MG63 (cell line): ENCODE measurements around the gene C14orf180. TPM values are rescaled to one million over a fixed set of nuclear protein-coding genes. Genes with fewer than 3 reads are reported as not detected.

Experiments used
- DNase-seq: peaks from one replicate; pipeline ENCODE4 v3.0.0-alpha.2; 2020
- H3K27me3 ChIP-seq: fragments of 250-450 bp; sonication (Bioruptor Pico); 2 replicates; pipeline ENCODE4 v1.5.1; 2020; ENCODE audit warnings: mild to moderate bottlenecking, moderate library complexity
- H3K36me3 ChIP-seq: fragments of 250-450 bp; sonication (Bioruptor Pico); 2 replicates; pipeline ENCODE4 v1.5.1; 2020; ENCODE audit warnings: mild to moderate bottlenecking, moderate library complexity
- H3K4me3 ChIP-seq: fragments of 250-450 bp; sonication (Bioruptor Pico); 2 replicates; pipeline ENCODE4 v1.5.1; 2020; ENCODE audit warnings: mild to moderate bottlenecking, moderate library complexity
- H3K9me3 ChIP-seq: fragments of 250-450 bp; sonication (Bioruptor Pico); 2 replicates; pipeline ENCODE4 v1.5.1; 2020; ENCODE audit warnings: mild to moderate bottlenecking, moderate library complexity
- total RNA-seq: library from RNA; depleted of rRNA; stranded (reverse); fragments of >200 nt; shearing (Covaris generic); gene quantifications from 2 replicates; pipeline ENCODE4 v1.2.3, GENCODE V29; 2014; ENCODE audit warnings: low replicate concordance

C14orf180 gene
- total RNA-seq, 1 experiment from 2014 or later = not detected

- Histone ChIP-seq H3K27me3 (peaks cover 5% of the 10 kb centered on the region; the same call in 1 of the 2 replicates), H3K9me3 (no peaks in the 10 kb centered on the region), H3K4me3 (no peak overlapping the region), H3K36me3 (no peaks in the 10 kb centered on the region)
- no peak for DNase-seq
Measured at GRCh38 chr14:104547998-104548700, 31.4 kb upstream of the C14orf180 start.

GRCh38 chr14:104548802-104549535 is 30.6 kb upstream of the C14orf180 start:
- DNase-seq = no peak

GRCh38 chr14:104549536-104550339 is 29.8 kb upstream of the C14orf180 start:
- no peak for DNase-seq
- H3K27me3 ChIP-seq = peaks cover 5% of the 10 kb centered on the region; the same call in 1 of the 2 replicates
- H3K4me3 ChIP-seq = no peak overlapping the region
- no peaks in the 10 kb centered on the region for H3K9me3 ChIP-seq
- no peaks in the 10 kb centered on the region for H3K36me3 ChIP-seq

More at GRCh38 chr14:104548802-104549535, 30.6 kb upstream of the C14orf180 start:
- Histone ChIP-seq H3K36me3 (no peaks in the 10 kb centered on the region), H3K27me3 (peaks cover 5% of the 10 kb centered on the region; the same call in 1 of the 2 replicates), H3K4me3 (no peak overlapping the region), H3K9me3 (no peaks in the 10 kb centered on the region)

- Histone ChIP-seq H3K27me3 (peaks cover 2% of the 10 kb centered on the region; the same call in 1 of the 2 replicates), H3K9me3 (no peaks in the 10 kb centered on the region), H3K36me3 (no peaks in the 10 kb centered on the region), H3K4me3 (no peak overlapping the region)
- DNase-seq = no peak
Measured at GRCh38 chr14:104550340-104550860, 29.2 kb upstream of the C14orf180 start.

- Histone ChIP-seq H3K27me3 (no peaks in the 10 kb centered on the region), H3K9me3 (no peaks in the 10 kb centered on the region), H3K36me3 (no peaks in the 10 kb centered on the region), H3K4me3 (no peak overlapping the region)
- DNase-seq = no peak
Measured at GRCh38 chr14:104550861-104551728, 28.5 kb upstream of the C14orf180 start.

GRCh38 chr14:104551851-104552737 is 27.5 kb upstream of the C14orf180 start:
- DNase-seq = no peak
- no peaks in the 10 kb centered on the region for H3K9me3 ChIP-seq
- no peaks in the 10 kb centered on the region for H3K27me3 ChIP-seq
- no peaks in the 10 kb centered on the region for H3K36me3 ChIP-seq
- no peak overlapping the region for H3K4me3 ChIP-seq

- no peak overlapping the region for H3K4me3 ChIP-seq
- no peaks in the 10 kb centered on the region for H3K27me3 ChIP-seq
- H3K36me3 ChIP-seq = no peaks in the 10 kb centered on the region
- H3K9me3 ChIP-seq = no peaks in the 10 kb centered on the region
- DNase-seq = no peak
Measured at GRCh38 chr14:104552738-104553125, 26.8 kb upstream of the C14orf180 start.

- no peak for DNase-seq
- Histone ChIP-seq H3K4me3 (no peak overlapping the region), H3K27me3 (no peaks in the 10 kb centered on the region), H3K9me3 (no peaks in the 10 kb centered on the region), H3K36me3 (no peaks in the 10 kb centered on the region)
Measured at GRCh38 chr14:104553166-104554087, 26.1 kb upstream of the C14orf180 start.

- Histone ChIP-seq H3K9me3 (no peaks in the 10 kb centered on the region), H3K4me3 (no peak overlapping the region), H3K27me3 (no peaks in the 10 kb centered on the region), H3K36me3 (no peaks in the 10 kb centered on the region)
- no peak for DNase-seq
Measured at GRCh38 chr14:104554088-104554607, 25.4 kb upstream of the C14orf180 start.

- no peak for DNase-seq
- no peaks in the 10 kb centered on the region for H3K9me3 ChIP-seq
- H3K4me3 ChIP-seq = no peak overlapping the region
- H3K36me3 ChIP-seq = no peaks in the 10 kb centered on the region
- no peaks in the 10 kb centered on the region for H3K27me3 ChIP-seq
Measured at GRCh38 chr14:104554608-104555429, 24.7 kb upstream of the C14orf180 start.

- Histone ChIP-seq H3K4me3 (no peak overlapping the region), H3K36me3 (no peaks in the 10 kb centered on the region), H3K9me3 (no peaks in the 10 kb centered on the region), H3K27me3 (no peaks in the 10 kb centered on the region)
- no peak for DNase-seq
Measured at GRCh38 chr14:104555430-104556255, 23.9 kb upstream of the C14orf180 start.

- DNase-seq = no peak
Measured at GRCh38 chr14:104556256-104557021, 23.1 kb upstream of the C14orf180 start.

More at GRCh38 chr14:104556256-104557021, 23.1 kb upstream of the C14orf180 start:
- Histone ChIP-seq H3K36me3 (no peaks in the 10 kb centered on the region), H3K27me3 (no peaks in the 10 kb centered on the region), H3K4me3 (no peak overlapping the region), H3K9me3 (no peaks in the 10 kb centered on the region)
